Neural crest cell (in vitro differentiated cells): ENCODE data around the gene IL1R1. TPM values are rescaled to one million over a fixed set of nuclear protein-coding genes. Genes with fewer than 3 reads are reported as not detected.

Source experiments
- DNase-seq: peaks from one replicate; pipeline ENCODE4 v3.0.0; 2021; ENCODE audit warnings: low read depth, mixed read lengths, low spot score
- H3K27ac Mint-ChIP-seq: one replicate; pipeline ENCODE4 v1.8.0; 2021; ENCODE audit warnings: mild to moderate bottlenecking, mixed read lengths; ENCODE audit not compliant: unreplicated experiment
- H3K27me3 Mint-ChIP-seq: 2 replicates; pipeline ENCODE4 v1.8.0; 2021; ENCODE audit warnings: low read depth, mild to moderate bottlenecking, mixed read lengths
- H3K36me3 Mint-ChIP-seq: 2 replicates; pipeline ENCODE4 v1.8.0; 2021; ENCODE audit warnings: low read depth, mild to moderate bottlenecking, mixed read lengths
- H3K4me1 Mint-ChIP-seq: 2 replicates; pipeline ENCODE4 v1.8.0; 2021; ENCODE audit warnings: mixed read lengths
- H3K4me3 Mint-ChIP-seq: one replicate; pipeline ENCODE4 v1.8.0; 2021; ENCODE audit warnings: mild to moderate bottlenecking, mixed read lengths
- H3K9me3 Mint-ChIP-seq: 2 replicates; pipeline ENCODE4 v1.8.0; 2021; ENCODE audit warnings: mixed read lengths
- CTCF ChIP-seq: fragments of 200-600 bp; sonication (generic); conservative IDR thresholded peaks from 2 replicates; pipeline ENCODE4 v1.5.0; 2021; ENCODE audit warnings: antibody characterized with exemption, mild to moderate bottlenecking
- total RNA-seq: library from RNA; stranded (reverse); gene quantifications from 2 replicates; pipeline ENCODE4 v1.2.1, GENCODE V29; 2021

The IL1R1 gene
- total RNA-seq, 1 donor from 2014 or later = 0.14 TPM

GRCh38 chr2:102131564-102131963, 11.0 kb upstream of the IL1R1 start:
- TF ChIP-seq CTCF = no peak
- peaks cover 5% of the 10 kb centered on the region for H3K4me1 Mint-ChIP-seq
- DNase-seq = no peak
- H3K4me3 Mint-ChIP-seq = no peak overlapping the region
- no peak overlapping the region for H3K27ac Mint-ChIP-seq
- peaks cover 4% of the 10 kb centered on the region for H3K27me3 Mint-ChIP-seq
- H3K9me3 Mint-ChIP-seq = peaks cover 3% of the 10 kb centered on the region
- H3K36me3 Mint-ChIP-seq = no peaks in the 10 kb centered on the region

- no peaks in the 10 kb centered on the region for H3K36me3 Mint-ChIP-seq
These were observed 5.4 kb upstream of the IL1R1 start for GRCh38 chr2:102137138-102137537.

GRCh38 chr2:102138331-102138730, 4.2 kb upstream of the IL1R1 start:
- no peak overlapping the region for H3K27ac Mint-ChIP-seq
- TF ChIP-seq CTCF = no peak
- H3K4me3 Mint-ChIP-seq = no peak overlapping the region
- DNase-seq = no peak
- no peaks in the 10 kb centered on the region for H3K9me3 Mint-ChIP-seq
- peaks cover 46% of the 10 kb centered on the region for H3K27me3 Mint-ChIP-seq
- H3K36me3 Mint-ChIP-seq = no peaks in the 10 kb centered on the region
- H3K4me1 Mint-ChIP-seq = peaks cover 9% of the 10 kb centered on the region

More at GRCh38 chr2:102137138-102137537, 5.4 kb upstream of the IL1R1 start:
- TF ChIP-seq CTCF = no peak
- H3K4me1 Mint-ChIP-seq = peaks cover 8% of the 10 kb centered on the region
- no peak overlapping the region for H3K4me3 Mint-ChIP-seq
- H3K27me3 Mint-ChIP-seq = peaks cover 37% of the 10 kb centered on the region
- DNase-seq = no peak
- peaks cover 3% of the 10 kb centered on the region for H3K9me3 Mint-ChIP-seq
- no peak overlapping the region for H3K27ac Mint-ChIP-seq

- Mint-ChIP-seq H3K9me3 (peaks cover 2% of the 10 kb centered on the region), H3K4me1 (peaks cover 9% of the 10 kb centered on the region), H3K27ac (no peak overlapping the region), H3K27me3 (peaks cover 54% of the 10 kb centered on the region), H3K36me3 (no peaks in the 10 kb centered on the region), H3K4me3 (no peak overlapping the region)
- no peak for DNase-seq
- no peak for TF ChIP-seq CTCF
These were observed 2.7 kb upstream of the IL1R1 start for GRCh38 chr2:102139851-102140250.

- H3K4me1 Mint-ChIP-seq = peaks cover 9% of the 10 kb centered on the region
- peaks cover 2% of the 10 kb centered on the region for H3K36me3 Mint-ChIP-seq
- peaks cover 2% of the 10 kb centered on the region for H3K9me3 Mint-ChIP-seq
- no peak for DNase-seq
- H3K27ac Mint-ChIP-seq = no peak overlapping the region
- TF ChIP-seq CTCF = no peak
- H3K27me3 Mint-ChIP-seq = peaks cover 57% of the 10 kb centered on the region
- H3K4me3 Mint-ChIP-seq = no peak overlapping the region
These were observed 2.2 kb upstream of the IL1R1 start for GRCh38 chr2:102140377-102140776.
